Retinal pigment epithelial cell (primary cell): ENCODE measurements around the gene NSFL1C.

Experiments used
- DNase-seq: peaks from one replicate; pipeline ENCODE4 v3.0.0-alpha.2; 2010; ENCODE audit warnings: low read depth
- H3K4me3 ChIP-seq: 2 replicates; pipeline ENCODE4 v1.5.1; 2011; ENCODE audit warnings: mild to moderate bottlenecking, low read length, control low read depth, moderate library complexity
- CTCF ChIP-seq: conservative IDR thresholded peaks from 2 replicates; pipeline ENCODE4 v1.5.1; 2011; ENCODE audit warnings: low read depth, low read length, control low read depth, inconsistent platforms

NSFL1C gene

DNA sequence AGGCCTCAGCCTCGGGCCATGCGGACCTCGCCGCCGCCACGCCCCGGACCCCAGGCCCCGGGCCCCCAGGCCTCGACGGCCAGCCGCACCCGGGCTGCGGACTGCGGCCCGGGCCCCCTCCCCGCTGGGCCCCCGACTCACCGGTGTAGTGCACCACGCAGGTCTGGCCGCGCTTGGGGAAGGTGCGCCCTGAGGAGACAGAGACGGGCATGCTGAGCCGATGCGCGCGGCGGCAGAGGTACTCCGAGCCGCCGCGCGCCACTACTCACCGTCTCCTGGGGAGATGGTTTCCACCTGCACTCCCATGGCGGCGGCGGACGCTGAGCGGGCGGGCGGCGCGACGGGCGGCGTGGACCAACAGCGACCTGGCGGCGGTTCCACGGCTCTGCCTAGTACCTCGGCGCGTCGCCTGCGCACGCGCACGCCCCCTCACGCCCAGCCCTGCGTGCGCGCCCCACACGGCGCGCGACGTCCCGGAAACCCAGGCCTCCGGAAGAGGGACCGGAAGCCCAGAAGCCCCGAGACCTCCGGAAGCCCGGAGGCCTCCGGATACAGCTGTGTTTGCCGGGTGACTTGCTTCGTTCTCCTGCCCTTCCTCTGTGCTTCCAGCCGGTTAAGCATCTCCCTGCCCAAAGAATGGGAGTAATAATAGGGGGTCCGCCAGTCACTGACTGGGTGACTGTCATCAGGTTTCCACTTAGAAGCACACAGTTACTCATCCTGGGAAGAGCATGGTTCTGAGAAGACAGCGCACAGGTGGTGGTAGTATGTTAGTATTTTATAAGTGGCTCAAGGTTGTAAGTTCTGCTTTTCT, 73.7 kb downstream of the NSFL1C start, which contains the start of gene FKBP1A:
Gene FKBP1A, minus strand, starts transcription at position 362 of the 814 bp plus-strand sequence. Its CDS starts 56 bp downstream, at position 306.
- H3K4me3 ChIP-seq = peak within 1 kb of the TSS; percentile 93
- peak; percentile 64 for DNase-seq
- TF ChIP-seq CTCF = no peak

- DNase-seq = no peak
- no peak for TF ChIP-seq CTCF
- peak overlapping the region; percentile 93 for H3K4me3 ChIP-seq
These were observed 74.3 kb downstream of the NSFL1C start for GRCh38 chr20:1392443-1392692.
